ENCODE results near the gene GDPD5.

Gene GDPD5

GRCh38 chr11:75437966-75438659 is 87.6 kb downstream of the GDPD5 start:
- H3K79me2 ChIP-seq (ENCODE audit: insufficient read depth, low read length): no peaks in the 10 kb centered on the region
- no peaks in the 10 kb centered on the region for H3K9me3 ChIP-seq (ENCODE audit: insufficient read depth, low read length, severe bottlenecking)
- ATAC-seq (ENCODE audit: insufficient read depth, low read depth) (no peak), DNase-seq (no peak)
- no peak for TF ChIP-seq EZH2 (IDR thresholded peaks at IDR 0.05; ENCODE audit: borderline replicate concordance, low read depth, low read length, severe bottlenecking)
- TF ChIP-seq CTCF (IDR thresholded peaks at IDR 0.05; ENCODE audit: borderline replicate concordance, extremely low read depth, low read length, poor library complexity, severe bottlenecking): no peak
- H3K4me3 ChIP-seq (ENCODE audit: low read depth in 1 of 2, low read length in 2 of 2): no peak overlapping the region
- no peaks in the 10 kb centered on the region for H3K36me3 ChIP-seq (ENCODE audit: insufficient read depth, low read length)
- H3K9ac ChIP-seq (ENCODE audit: low read depth, low read length): no peak overlapping the region
- H3K4me1 ChIP-seq (ENCODE audit: insufficient read depth, low read length): no peaks in the 10 kb centered on the region
- no peak overlapping the region for H3K27ac ChIP-seq (ENCODE audit: low read length)
- no peaks in the 10 kb centered on the region; the same call in 1 of the 2 replicates for H4K20me1 ChIP-seq (ENCODE audit: insufficient read depth, low read length)
- H3K27me3 ChIP-seq (ENCODE audit: insufficient read depth, low read length, poor library complexity): no peaks in the 10 kb centered on the region
- no peak overlapping the region for H2AFZ ChIP-seq (ENCODE audit: low read depth, low read length)
- H3K4me2 ChIP-seq (ENCODE audit: insufficient read depth, low read length): no peak overlapping the region

- H3K4me1 ChIP-seq (ENCODE audit: insufficient read depth, low read length): no peaks in the 10 kb centered on the region
- no peak overlapping the region for H3K9ac ChIP-seq (ENCODE audit: low read depth, low read length)
- H4K20me1 ChIP-seq (ENCODE audit: insufficient read depth, low read length): no peaks in the 10 kb centered on the region; the same call in 1 of the 2 replicates
- no peaks in the 10 kb centered on the region for H3K9me3 ChIP-seq (ENCODE audit: insufficient read depth, low read length, severe bottlenecking)
- ATAC-seq (ENCODE audit: insufficient read depth, low read depth) (no peak), DNase-seq (no peak)
- no peak overlapping the region for H2AFZ ChIP-seq (ENCODE audit: low read depth, low read length)
- no peaks in the 10 kb centered on the region for H3K79me2 ChIP-seq (ENCODE audit: insufficient read depth, low read length)
- no peaks in the 10 kb centered on the region for H3K27me3 ChIP-seq (ENCODE audit: insufficient read depth, low read length, poor library complexity)
- no peak overlapping the region for H3K4me3 ChIP-seq (ENCODE audit: low read depth in 1 of 2, low read length in 2 of 2)
- no peaks in the 10 kb centered on the region for H3K36me3 ChIP-seq (ENCODE audit: insufficient read depth, low read length)
- no peak overlapping the region for H3K27ac ChIP-seq (ENCODE audit: low read length)
- H3K4me2 ChIP-seq (ENCODE audit: insufficient read depth, low read length): no peak overlapping the region
- TF ChIP-seq EZH2 (IDR thresholded peaks at IDR 0.05; ENCODE audit: borderline replicate concordance, low read depth, low read length, severe bottlenecking): no peak
- TF ChIP-seq CTCF (IDR thresholded peaks at IDR 0.05; ENCODE audit: borderline replicate concordance, extremely low read depth, low read length, poor library complexity, severe bottlenecking): no peak
Observed at GRCh38 chr11:75436806-75437205, 88.9 kb downstream of the GDPD5 start.

GRCh38 chr11:75435571-75435925 is 90.2 kb downstream of the GDPD5 start:
- Histone ChIP-seq H3K27ac (ENCODE audit: low read length) (no peak overlapping the region), H3K4me3 (ENCODE audit: low read depth in 1 of 2, low read length in 2 of 2) (no peak overlapping the region), H3K79me2 (ENCODE audit: insufficient read depth, low read length) (no peaks in the 10 kb centered on the region), H3K36me3 (ENCODE audit: insufficient read depth, low read length) (no peaks in the 10 kb centered on the region), H3K4me1 (ENCODE audit: insufficient read depth, low read length) (no peaks in the 10 kb centered on the region), H3K27me3 (ENCODE audit: insufficient read depth, low read length, poor library complexity) (no peaks in the 10 kb centered on the region), H4K20me1 (ENCODE audit: insufficient read depth, low read length) (no peaks in the 10 kb centered on the region; the same call in 1 of the 2 replicates), H3K9ac (ENCODE audit: low read depth, low read length) (no peak overlapping the region), H3K4me2 (ENCODE audit: insufficient read depth, low read length) (no peak overlapping the region), H2AFZ (ENCODE audit: low read depth, low read length) (no peak overlapping the region), H3K9me3 (ENCODE audit: insufficient read depth, low read length, severe bottlenecking) (no peaks in the 10 kb centered on the region)
- DNase-seq: no peak
- no peak for ATAC-seq (ENCODE audit: insufficient read depth, low read depth)
- TF ChIP-seq EZH2 (IDR thresholded peaks at IDR 0.05; ENCODE audit: borderline replicate concordance, low read depth, low read length, severe bottlenecking) (no peak), CTCF (IDR thresholded peaks at IDR 0.05; ENCODE audit: borderline replicate concordance, extremely low read depth, low read length, poor library complexity, severe bottlenecking) (no peak)
